Stimulated activated CD4-positive, alpha-beta T cell treated with anti-CD3 and anti-CD28 coated beads, Interleukin-4, amount 100 ng/mL, for 24 hours (primary cell): ENCODE measurements around the gene BPIFA3.

Experiments used
- DNase-seq: peaks from one replicate; pipeline ENCODE4 v3.0.0-alpha.2; 2020

Gene BPIFA3

GRCh38 chr20:33267701-33268100 is 50.5 kb downstream of the BPIFA3 start:
- DNase-seq = no peak

GRCh38 chr20:33272155-33272873 is 55.2 kb downstream of the BPIFA3 start:
- DNase-seq = no peak

- DNase-seq = no peak
Measured at GRCh38 chr20:33273117-33273851, 56.1 kb downstream of the BPIFA3 start.

- DNase-seq = no peak
Measured at GRCh38 chr20:33275215-33275614, 58.1 kb downstream of the BPIFA3 start.

- DNase-seq = no peak
Measured at GRCh38 chr20:33275871-33276270, 58.7 kb downstream of the BPIFA3 start.

GRCh38 chr20:33276303-33277113 is 59.4 kb downstream of the BPIFA3 start:
- no peak for DNase-seq
